A549 (cell line): ENCODE measurements around the gene ILDR2. TPM values are rescaled to one million over a fixed set of nuclear protein-coding genes. Genes with fewer than 3 reads are reported as not detected.

ENCODE experiments used
- ATAC-seq, 2 experiments: fragments of 200-7000 bp in 1 of 2; fragments of >200 bp in 1 of 2; cut with Nextera tagmentation in 1 of 2; cut with Tn5 transposase in 1 of 2; 3 replicates each; pipeline versions ENCODE4 v1.8.0 to v1.9.1; 2018 to 2020; ENCODE audit warnings: mild to moderate bottlenecking in 1 of 2, moderate library complexity in 1 of 2
- CTCF ChIA-PET: fragments of 300-600 bp; sonication (Branson Sonifier 250); formaldehyde crosslinking; extraction: SDS; loops from one replicate; lab custom pipeline; 2021; ENCODE audit warnings: antibody characterized with exemption, inconsistent platforms; lab: Yijun Ruan, JAX
- POLR2A ChIA-PET: fragments of 350-600 bp; formaldehyde crosslinking; extraction: SDS; loops from one replicate; lab custom pipeline; 2021; ENCODE audit warnings: antibody characterized with exemption, inconsistent platforms; lab: Yijun Ruan, JAX
- DNase-seq, 2 experiments: peaks; one replicate each; pipeline versions ENCODE4 v3.0.0 to v3.0.0-alpha.2; 2011 to 2016; ENCODE audit warnings: low read depth in 1 of 2, low spot score in 1 of 2
- FAIRE-seq: peaks from 2 replicates; lab custom pipeline; 2011; peaks lifted over from hg19 to GRCh38; lab: Jason Lieb, UNC
- H3K27ac ChIP-seq, 2 experiments: fragments of >200 bp; sonication (Bioruptor Twin); formaldehyde crosslinking; 3 replicates each; pipeline ENCODE4 v1.5.1; 2016 to 2017
- H3K4me1 ChIP-seq: fragments of >200 bp; sonication (Bioruptor Twin); formaldehyde crosslinking; 3 replicates; pipeline ENCODE4 v1.6.1; 2016
- H3K4me2 ChIP-seq: fragments of >200 bp; sonication (Bioruptor Twin); formaldehyde crosslinking; 3 replicates; pipeline ENCODE4 v1.6.1; 2016
- H3K4me3 ChIP-seq: fragments of >200 bp; sonication (Bioruptor Twin); formaldehyde crosslinking; 3 replicates; pipeline ENCODE4 v1.5.1; 2016
- H3K9me3 ChIP-seq: fragments of >200 bp; sonication (Bioruptor Twin); formaldehyde crosslinking; 3 replicates; pipeline ENCODE4 v1.6.1; 2016
- CBX2 ChIP-seq: fragments of 200-600 bp; sonication (generic); IDR thresholded peaks from 2 replicates; pipeline ENCODE4 v1.6.1; 2016; ENCODE audit warnings: low read depth, mild to moderate bottlenecking, borderline replicate concordance
- CEBPB ChIP-seq, 2 experiments: fragments of >200 bp in 1 of 2; sonication (Bioruptor Twin) in 1 of 2; formaldehyde crosslinking in 1 of 2; IDR thresholded peaks; 2 replicates each; pipeline ENCODE4 v1.6.1; 2012 to 2016
- EHF ChIP-seq: fragments of 250-450 bp; sonication (Bioruptor Pico); IDR thresholded peaks from 2 replicates; pipeline ENCODE4 v1.5.0; 2020; ENCODE audit warnings: mild to moderate bottlenecking
- ELK1 ChIP-seq: fragments of 150-350 bp; IDR thresholded peaks from 2 replicates; pipeline ENCODE4 v1.6.1; 2014; ENCODE audit warnings: low read depth, mild to moderate bottlenecking, low read length
- EP300 ChIP-seq, 2 experiments: fragments of >200 bp; sonication (Bioruptor Twin); formaldehyde crosslinking; IDR thresholded peaks; 2 replicates in 1 of 2; 3 replicates in 1 of 2; pipeline ENCODE4 v1.6.1; 2016 to 2017
- FOSB ChIP-seq: fragments of 250-450 bp; sonication (Bioruptor Pico); IDR thresholded peaks from 2 replicates; pipeline ENCODE4 v1.5.0; 2020; ENCODE audit warnings: mild to moderate bottlenecking, moderate library complexity
- FOXS1 ChIP-seq: fragments of 250-450 bp; sonication (Bioruptor Pico); IDR thresholded peaks from 2 replicates; pipeline ENCODE4 v1.5.0; 2020; ENCODE audit warnings: mild to moderate bottlenecking, moderate library complexity
- GATA3 ChIP-seq: IDR thresholded peaks from 2 replicates; pipeline ENCODE4 v1.6.1; 2012; ENCODE audit warnings: borderline replicate concordance
- HDAC2 ChIP-seq: fragments of 200-600 bp; sonication (generic); IDR thresholded peaks from 2 replicates; pipeline ENCODE4 v1.6.1; 2016
- HES2 ChIP-seq: fragments of >200 bp; sonication (Bioruptor Twin); formaldehyde crosslinking; IDR thresholded peaks from 2 replicates; pipeline ENCODE4 v1.6.1; 2016
- HOXA7 ChIP-seq: fragments of 250-450 bp; sonication (Bioruptor Pico); IDR thresholded peaks from 2 replicates; pipeline ENCODE4 v1.5.0; 2020; ENCODE audit warnings: mild to moderate bottlenecking, moderate library complexity
- HOXB13 ChIP-seq: fragments of 250-450 bp; sonication (Bioruptor Pico); IDR thresholded peaks from 2 replicates; pipeline ENCODE4 v1.5.0; 2020; ENCODE audit warnings: low read depth, mild to moderate bottlenecking, moderate library complexity
- HOXB5 ChIP-seq: fragments of 250-450 bp; sonication (Bioruptor Pico); IDR thresholded peaks from 2 replicates; pipeline ENCODE4 v1.5.0; 2020; ENCODE audit warnings: mild to moderate bottlenecking, moderate library complexity
- JUNB ChIP-seq: fragments of >200 bp; sonication (Bioruptor Twin); formaldehyde crosslinking; IDR thresholded peaks from 2 replicates; pipeline ENCODE4 v1.6.1; 2016
- KDM5A ChIP-seq: fragments of 200-600 bp; sonication (generic); IDR thresholded peaks from 2 replicates; pipeline ENCODE4 v1.6.1; 2016; ENCODE audit warnings: antibody characterized with exemption, mild to moderate bottlenecking
- MAFK ChIP-seq: fragments of 450-650 bp; IDR thresholded peaks from 2 replicates; pipeline ENCODE4 v1.6.1; 2014; ENCODE audit not compliant: partially characterized antibody
- MAZ ChIP-seq: fragments of 150-350 bp; IDR thresholded peaks from 2 replicates; pipeline ENCODE4 v1.6.1; 2014; ENCODE audit warnings: antibody characterized with exemption, low read depth, low read length, borderline replicate concordance
- MYC ChIP-seq: IDR thresholded peaks from 2 replicates; pipeline ENCODE4 v1.6.1; 2012; ENCODE audit warnings: mild to moderate bottlenecking, inconsistent platforms, low read length, improper control_type of control experiment, borderline replicate concordance
- NR3C1 ChIP-seq: fragments of >200 bp; sonication (Bioruptor Twin); formaldehyde crosslinking; IDR thresholded peaks from 3 replicates; pipeline ENCODE4 v1.6.1; 2017
- POLR2AphosphoS2 ChIP-seq: conservative IDR thresholded peaks from 2 replicates; pipeline ENCODE4 v1.6.1; 2012; ENCODE audit warnings: low read length, improper control_type of control experiment, inconsistent platforms
- RCOR1 ChIP-seq: fragments of 150-350 bp; IDR thresholded peaks from 2 replicates; pipeline ENCODE4 v1.6.1; 2014; ENCODE audit warnings: antibody characterized with exemption, low read length, low read depth
- RFX5 ChIP-seq: fragments of 450-650 bp; IDR thresholded peaks from 2 replicates; pipeline ENCODE4 v1.7.1; 2014; ENCODE audit warnings: antibody characterized with exemption, mild to moderate bottlenecking, moderate library complexity
- RNF2 ChIP-seq: fragments of 200-600 bp; sonication (generic); IDR thresholded peaks from 2 replicates; pipeline ENCODE4 v1.6.1; 2016; ENCODE audit warnings: low read depth, mild to moderate bottlenecking, antibody characterized with exemption, moderate library complexity, borderline replicate concordance
- SMC3 ChIP-seq: fragments of >200 bp; sonication (Bioruptor Twin); formaldehyde crosslinking; IDR thresholded peaks from 3 replicates; pipeline ENCODE4 v1.6.1; 2018; ENCODE audit warnings: inconsistent platforms
- TP53 ChIP-seq: fragments of 250-450 bp; sonication (Bioruptor Pico); IDR thresholded peaks from 2 replicates; pipeline ENCODE4 v1.5.0; 2021; ENCODE audit warnings: mild to moderate bottlenecking, moderate library complexity
- USF2 ChIP-seq: fragments of 450-650 bp; IDR thresholded peaks from 2 replicates; pipeline ENCODE4 v1.6.1; 2014; ENCODE audit warnings: antibody characterized with exemption
- ZSCAN20 ChIP-seq: fragments of 250-450 bp; sonication (Bioruptor Pico); IDR thresholded peaks from 2 replicates; pipeline ENCODE4 v1.8.0; 2022; ENCODE audit warnings: mild to moderate bottlenecking, moderate library complexity
- WGBS: methylation state at CpG from one replicate; pipeline ENCODE4 v1.1.6; 2017; ENCODE audit errors: missing lambda C conversion rate; 5-methylcytosine and 5-hydroxymethylcytosine counted together
- polyA plus RNA-seq, 4 experiments: library from polyadenylated mRNA; depleted of rRNA in 3 of 4; stranded (reverse); fragments of >200 nt; fragmentation: RNase III in 1 of 4; extraction: RNeasy Plus Mini Kit Qiagen cat#74134 plus additional on column Dnase treatment in 1 of 4; gene quantifications; 2 replicates in 3 of 4; 3 replicates in 1 of 4; pipeline ENCODE4 v1.2.3, GENCODE V29; 2011 to 2017

Gene ILDR2
- polyA plus RNA-seq, 2 of the 4 experiments (the other 2 are of a cell fraction): 0.04 TPM; not detected in 1

DNA sequence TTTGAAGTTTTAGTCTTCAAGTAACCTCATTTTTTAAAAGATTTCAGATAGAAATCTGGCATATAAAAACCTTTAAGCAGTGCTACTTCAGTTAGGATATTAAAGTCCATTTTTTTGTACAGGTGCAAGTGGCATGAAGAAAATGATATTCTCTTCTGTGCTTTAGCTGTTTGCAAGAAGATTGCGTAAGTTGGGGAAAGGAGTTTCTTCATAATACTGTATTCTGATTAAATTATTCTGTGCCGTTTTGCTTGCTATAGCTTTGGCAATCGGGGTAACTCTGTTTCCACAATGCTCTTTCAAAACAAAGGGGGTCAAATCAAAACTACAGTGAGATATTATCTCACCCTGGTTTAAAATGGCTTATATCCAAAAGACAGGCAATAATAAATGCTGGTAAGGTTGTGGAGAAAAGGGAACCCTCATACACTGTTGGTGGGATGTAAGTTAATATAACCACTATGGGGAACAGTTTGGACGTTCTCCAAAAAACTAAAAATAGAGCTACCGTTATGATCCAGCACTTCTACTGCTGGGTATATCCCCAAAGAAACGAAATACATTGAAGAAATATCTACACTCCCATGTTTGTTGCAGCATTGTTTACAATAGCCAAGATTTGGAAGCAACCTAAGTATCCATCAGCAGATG lies 40.9 kb upstream of the ILDR2 start:
- H3K27ac ChIP-seq: no peak overlapping the region
- no peaks in the 10 kb centered on the region for H3K9me3 ChIP-seq
- CTCF ChIA-PET: no interaction called here
- no peaks in the 10 kb centered on the region for H3K4me1 ChIP-seq
- TF ChIP-seq CEBPB (IDR thresholded peaks at IDR 0.05): peak in 1 of 2 experiments; percentile 25; a peak in 1 of 4 replicates
- no peak for TF ChIP-seq EHF
- ATAC-seq (no peak), DNase-seq (no peak), FAIRE-seq (peak; percentile 7)
- H3K4me3 ChIP-seq: no peak overlapping the region
- H3K4me2 ChIP-seq: no peak overlapping the region
- WGBS: 23% methylated on average over 6 of the region's 6 CpGs
- POLR2A ChIA-PET: no interaction called here

DNA sequence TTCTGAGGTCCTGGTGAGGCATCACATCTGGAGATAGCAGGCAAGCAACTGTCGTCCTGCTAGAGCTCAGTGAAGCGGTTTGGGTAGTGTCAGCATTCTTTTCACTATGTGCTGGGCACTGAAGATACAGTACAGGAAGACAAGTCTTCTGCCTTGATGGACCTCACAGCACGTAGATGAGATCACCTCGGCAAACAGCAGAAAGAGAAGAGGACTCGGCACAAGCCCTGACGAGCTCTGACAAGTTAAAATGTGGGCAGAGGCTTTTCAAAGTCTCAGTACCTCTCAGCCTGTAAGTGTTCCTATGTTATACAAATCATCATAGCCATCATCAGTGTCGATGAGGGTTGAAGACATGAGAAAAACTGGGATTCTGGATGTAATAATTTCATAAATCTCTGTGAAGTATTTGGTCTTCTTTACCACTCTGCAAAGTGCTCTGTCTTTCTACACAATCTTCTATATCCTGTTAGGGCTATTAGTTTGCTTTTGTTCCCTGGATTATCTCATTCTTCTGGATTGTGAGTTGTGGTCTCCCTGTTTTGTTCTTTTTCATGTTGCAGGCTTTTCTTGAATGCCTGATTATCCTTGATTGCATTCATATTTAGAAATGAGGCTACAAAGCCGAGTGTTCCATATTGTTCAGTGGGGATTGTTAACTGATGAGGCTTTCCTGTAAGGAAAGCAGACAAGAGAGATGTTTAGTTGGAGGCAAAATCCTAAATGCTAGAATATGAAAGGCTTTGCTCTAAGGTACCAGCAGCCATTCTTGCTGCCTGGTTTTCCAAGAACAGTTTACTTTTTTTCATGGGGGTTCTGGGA lies 38.0 kb upstream of the ILDR2 start:
- WGBS: 1% methylated on average over 8 of the region's 8 CpGs
- Histone ChIP-seq H3K9me3 (no peaks in the 10 kb centered on the region), H3K4me1 (no peaks in the 10 kb centered on the region), H3K4me2 (no peak overlapping the region), H3K27ac (no peak overlapping the region), H3K4me3 (no peak overlapping the region)
- ATAC-seq (no peak), FAIRE-seq (no peak), DNase-seq (no peak)
- ChIA-PET CTCF (interaction anchor here (1.5 kb wide), 1 partner anchor 10 kb away, joined by 4 read pairs; no protein-coding TSS in a partner anchor), POLR2A (no interaction called here)
- TF ChIP-seq MAZ: no peak
- no peak for TF ChIP-seq HOXA7
- no peak for TF ChIP-seq RFX5
- no peak for TF ChIP-seq HOXB5 (CRISPR knock-in tag)
- TF ChIP-seq RNF2: no peak
- TF ChIP-seq ELK1: no peak
- no peak for TF ChIP-seq HDAC2
- TF ChIP-seq POLR2AphosphoS2: no peak
- TF ChIP-seq GATA3: no peak
- no peak for TF ChIP-seq RCOR1
- TF ChIP-seq TP53 (CRISPR knock-in tag): no peak

DNA sequence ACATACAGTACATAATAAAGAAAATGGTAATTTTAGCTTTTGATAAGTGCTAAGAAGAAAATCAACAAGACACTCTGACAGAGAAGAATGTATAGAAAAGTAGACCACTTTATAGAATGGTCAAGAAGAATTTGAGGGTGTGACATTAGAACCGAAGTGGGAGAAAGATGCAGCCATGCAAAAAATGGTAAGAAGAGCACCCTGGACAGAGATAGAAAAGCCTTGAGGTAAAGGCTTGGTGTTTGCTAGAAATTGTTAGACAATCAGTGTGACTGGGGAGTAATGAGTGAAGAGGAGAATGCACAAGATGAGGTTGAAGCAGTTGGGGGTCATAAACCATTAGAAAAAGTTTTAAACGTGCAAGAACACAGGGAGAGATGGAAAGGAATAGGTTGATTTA lies 37.2 kb upstream of the ILDR2 start:
- ATAC-seq (no peak), DNase-seq (no peak), FAIRE-seq (no peak)
- WGBS: 0% methylated on average over 2 of the region's 2 CpGs
- H3K4me3 ChIP-seq: no peak overlapping the region
- H3K9me3 ChIP-seq: no peaks in the 10 kb centered on the region
- CTCF ChIA-PET: interaction anchor here (1.5 kb wide), 1 partner anchor 10 kb away, joined by 4 read pairs; no protein-coding TSS in a partner anchor
- POLR2A ChIA-PET: no interaction called here
- H3K4me2 ChIP-seq: no peak overlapping the region
- TF ChIP-seq FOSB (CRISPR knock-in tag) (no peak), MYC (no peak), NR3C1 (no peak), SMC3 (no peak), KDM5A (no peak)
- no peak overlapping the region for H3K27ac ChIP-seq
- H3K4me1 ChIP-seq: no peaks in the 10 kb centered on the region

DNA sequence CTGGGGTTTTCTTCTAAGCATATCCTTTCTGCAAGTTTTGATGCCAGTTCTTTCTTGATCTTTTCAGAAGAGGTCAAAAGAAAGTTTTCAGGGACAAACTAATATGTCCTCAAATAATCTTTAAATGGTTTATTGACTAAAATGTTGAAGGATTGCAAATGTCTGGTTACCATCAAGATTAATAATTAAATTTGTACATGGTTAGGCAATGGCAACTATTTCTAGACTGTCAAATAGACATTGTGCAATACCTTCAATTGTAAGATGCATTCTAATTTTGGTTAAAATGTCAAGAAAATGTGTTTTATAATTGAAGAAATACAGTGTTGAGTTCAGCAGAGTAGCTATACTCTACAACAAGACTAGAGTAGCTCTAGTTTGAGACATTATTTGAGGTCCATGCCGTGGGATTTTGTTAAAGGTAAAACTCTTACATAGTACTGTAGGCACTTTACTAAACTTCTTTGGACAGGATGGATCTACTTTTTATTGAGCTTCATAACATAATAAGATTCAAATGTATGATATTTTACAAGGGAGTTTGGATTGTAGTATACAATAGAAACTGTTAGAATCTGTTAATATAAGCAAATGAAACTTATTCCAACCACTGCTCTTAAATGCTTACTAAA lies 36.3 kb upstream of the ILDR2 start:
- Histone ChIP-seq H3K4me2 (no peak overlapping the region), H3K4me1 (no peaks in the 10 kb centered on the region), H3K27ac (no peak overlapping the region), H3K9me3 (no peaks in the 10 kb centered on the region), H3K4me3 (no peak overlapping the region)
- FAIRE-seq (no peak), DNase-seq (no peak), ATAC-seq (no peak)
- CTCF ChIA-PET: interaction anchor here (0.8 to 1.5 kb wide), 2 partner anchors 11 to 48 kb away, joined by 3 to 4 read pairs; no protein-coding TSS in a partner anchor
- 2% methylated on average over 1 of the region's 1 CpG for WGBS
- POLR2A ChIA-PET: no interaction called here
- TF ChIP-seq MAFK (no peak), ELK1 (no peak), FOXS1 (CRISPR knock-in tag) (no peak), HES2 (no peak), HOXB13 (CRISPR knock-in tag) (no peak), GATA3 (no peak), ZSCAN20 (no peak), USF2 (no peak), NR3C1 (no peak), EP300 (IDR thresholded peaks at IDR 0.05) (no peak), CBX2 (no peak), FOSB (CRISPR knock-in tag) (no peak), JUNB (no peak), POLR2AphosphoS2 (no peak)
